AG09309 (cell line): Measurements from ENCODE around the gene SH2D1B.

Source experiments
- DNase-seq: peaks from one replicate; pipeline ENCODE4 v3.0.0-alpha.2; 2010; ENCODE audit warnings: low read depth
- H3K4me3 ChIP-seq: 2 replicates; pipeline ENCODE4 v1.5.1; 2011; ENCODE audit warnings: mild to moderate bottlenecking, low read depth, low read length, moderate library complexity; ENCODE audit not compliant: control insufficient read depth
- CTCF ChIP-seq: IDR thresholded peaks from 2 replicates; pipeline ENCODE4 v1.5.1; 2011; ENCODE audit warnings: mild to moderate bottlenecking, low read depth, low read length, inconsistent platforms; ENCODE audit not compliant: insufficient read depth, control insufficient read depth; ENCODE audit errors: missing control alignments

The SH2D1B gene

GRCh38 chr1:162386292-162387225, 25.4 kb downstream of the SH2D1B start:
- TF ChIP-seq CTCF = no peak

GRCh38 chr1:162385702-162386101, 26.2 kb downstream of the SH2D1B start:
- DNase-seq = no peak
- TF ChIP-seq CTCF = no peak
- H3K4me3 ChIP-seq = no peak overlapping the region

More at GRCh38 chr1:162386292-162387225, 25.4 kb downstream of the SH2D1B start:
- no peak overlapping the region for H3K4me3 ChIP-seq
- DNase-seq = no peak

- no peak for DNase-seq
- H3K4me3 ChIP-seq = no peak overlapping the region
- TF ChIP-seq CTCF = no peak
These were observed 26.7 kb downstream of the SH2D1B start for GRCh38 chr1:162385280-162385623.

GRCh38 chr1:162384601-162385279, 27.2 kb downstream of the SH2D1B start:
- H3K4me3 ChIP-seq = no peak overlapping the region
- no peak for DNase-seq
- TF ChIP-seq CTCF = no peak

- no peak overlapping the region for H3K4me3 ChIP-seq
- no peak for DNase-seq
- no peak for TF ChIP-seq CTCF
These were observed 27.8 kb downstream of the SH2D1B start for GRCh38 chr1:162384116-162384515.

- no peak overlapping the region for H3K4me3 ChIP-seq
- no peak for TF ChIP-seq CTCF
- DNase-seq = no peak
These were observed 28.4 kb downstream of the SH2D1B start for GRCh38 chr1:162383516-162383915.
